H1 (cell line): ENCODE measurements around the gene PINK1. TPM values are rescaled to one million over a fixed set of nuclear protein-coding genes. Genes with fewer than 3 reads are reported as not detected.

Experiments used
- CTCF ChIA-PET: fragments of 300-600 bp; sonication (Branson Sonifier 250); formaldehyde crosslinking; loops from one replicate; lab custom pipeline; 2021; ENCODE audit not compliant: partially characterized antibody; lab: Charles Lee
- POLR2A ChIA-PET: fragments of 300-600 bp; sonication (Branson Sonifier 250); formaldehyde crosslinking; loops from one replicate; lab custom pipeline; 2021; ENCODE audit warnings: inconsistent platforms; ENCODE audit not compliant: partially characterized antibody; lab: Charles Lee
- DNase-seq, 2 experiments: peaks; one replicate each; pipeline versions ENCODE4 v3.0.0 to v3.0.0-alpha.2; 2010 to 2022; ENCODE audit warnings: low spot score in 2 of 2, low read depth in 1 of 2, mixed read lengths in 1 of 2
- FAIRE-seq: peaks from 2 replicates; lab custom pipeline; 2011; peaks lifted over from hg19 to GRCh38; lab: Jason Lieb, UNC
- H2AFZ ChIP-seq: 2 replicates; pipeline ENCODE4 v1.8.1; 2012; ENCODE audit warnings: low read length, inconsistent platforms
- H2AK5ac ChIP-seq: 2 replicates; pipeline ENCODE4 v1.6.1; 2013; ENCODE audit warnings: low read depth, low read length
- H2BK120ac ChIP-seq: replicated peaks from 2 replicates; pipeline ENCODE3; 2013; ENCODE audit warnings: low read depth, low read length, inconsistent platforms
- H2BK12ac ChIP-seq: 2 replicates; pipeline ENCODE4 v1.6.1; 2013; ENCODE audit warnings: low read depth, low read length
- H2BK15ac ChIP-seq: 2 replicates; pipeline ENCODE4 v1.6.1; 2013; ENCODE audit warnings: low read length
- H2BK20ac ChIP-seq: 2 replicates; pipeline ENCODE4 v1.6.1; 2013; ENCODE audit warnings: low read length
- H2BK5ac ChIP-seq: 2 replicates; pipeline ENCODE4 v1.6.1; 2013; ENCODE audit warnings: low read depth, low read length
- H3K14ac ChIP-seq: 2 replicates; pipeline ENCODE4 v1.6.1; 2013; ENCODE audit warnings: inconsistent platforms; ENCODE audit not compliant: insufficient read length
- H3K18ac ChIP-seq: 2 replicates; pipeline ENCODE4 v1.6.1; 2013; ENCODE audit warnings: low read length; ENCODE audit errors: extremely low read depth
- H3K23ac ChIP-seq: 2 replicates; pipeline ENCODE4 v1.6.1; 2013; ENCODE audit warnings: inconsistent platforms; ENCODE audit not compliant: insufficient read length
- H3K23me2 ChIP-seq: 2 replicates; pipeline ENCODE4 v1.6.1; 2013; ENCODE audit warnings: low read depth, low read length
- H3K27ac ChIP-seq: 2 replicates; pipeline ENCODE4 v1.6.1; 2011; ENCODE audit warnings: low read depth, low read length, inconsistent platforms
- H3K27me3 ChIP-seq, 4 experiments: replicated peaks in 1 of 4; 1 replicate in 1 of 4; 2 replicates in 3 of 4; pipeline versions ENCODE4 v1.6.1 to v1.8.1; 2011 to 2013; ENCODE audit warnings: low read length in 3 of 4, mild to moderate bottlenecking in 3 of 4, inconsistent platforms in 2 of 4, mixed read lengths in 2 of 4, moderate library complexity in 1 of 4; ENCODE audit not compliant: control insufficient read depth in 3 of 4, insufficient read depth in 3 of 4; ENCODE audit errors: extremely low read depth in 1 of 4
- H3K36me3 ChIP-seq, 4 experiments: 2 replicates each; pipeline versions ENCODE4 v1.6.1 to v1.8.1; 2011 to 2013; ENCODE audit warnings: mild to moderate bottlenecking in 4 of 4, low read length in 3 of 4, moderate library complexity in 2 of 4, control low read depth in 1 of 4, inconsistent platforms in 1 of 4; ENCODE audit not compliant: insufficient read depth in 4 of 4, control insufficient read depth in 2 of 4
- H3K4ac ChIP-seq: replicated peaks from 2 replicates; pipeline ENCODE3; 2013; ENCODE audit warnings: low read length, low read depth, mixed read lengths, inconsistent platforms; ENCODE audit not compliant: insufficient read length
- H3K4me1 ChIP-seq, 4 experiments: replicated peaks in 1 of 4; 1 replicate in 1 of 4; 2 replicates in 3 of 4; pipeline versions ENCODE4 v1.6.1 to v1.8.1; 2011 to 2013; ENCODE audit warnings: low read length in 3 of 4, inconsistent platforms in 2 of 4, mixed read lengths in 1 of 4; ENCODE audit not compliant: insufficient read depth in 4 of 4, control insufficient read depth in 3 of 4
- H3K4me2 ChIP-seq, 2 experiments: 2 replicates each; pipeline versions ENCODE4 v1.6.1 to v1.8.1; 2011 to 2013; ENCODE audit warnings: low read depth in 2 of 2, low read length in 2 of 2, control low read depth in 1 of 2, inconsistent platforms in 1 of 2, mild to moderate bottlenecking in 1 of 2; ENCODE audit not compliant: insufficient read depth in 1 of 2
- H3K4me3 ChIP-seq, 4 experiments: fragments of 200-600, 300-600 bp in 1 of 4; sonication (generic), shearing (Covaris generic), sonication (Bioruptor Twin) in 1 of 4; 2 replicates each; pipeline versions ENCODE4 v1.5.1 to v1.8.1; 2011 to 2016; ENCODE audit warnings: low read length in 4 of 4, low read depth in 3 of 4, control low read depth in 2 of 4, inconsistent platforms in 2 of 4, mild to moderate bottlenecking in 2 of 4, mixed read lengths in 1 of 4, moderate library complexity in 1 of 4; ENCODE audit not compliant: insufficient read depth in 2 of 4; ENCODE audit errors: extremely low read depth in 1 of 4
- H3K56ac ChIP-seq: replicated peaks from 2 replicates; pipeline ENCODE3; 2013; ENCODE audit warnings: low read depth, mild to moderate bottlenecking, mixed read lengths, low read length, inconsistent platforms; ENCODE audit not compliant: insufficient read length
- H3K79me1 ChIP-seq: 2 replicates; pipeline ENCODE4 v1.6.1; 2013; ENCODE audit warnings: low read depth, low read length, control low read depth
- H3K79me2 ChIP-seq, 2 experiments: 2 replicates each; pipeline versions ENCODE4 v1.6.1 to v1.8.1; 2012 to 2013; ENCODE audit warnings: low read length in 2 of 2, mild to moderate bottlenecking in 2 of 2, inconsistent platforms in 1 of 2; ENCODE audit not compliant: insufficient read depth in 2 of 2, control insufficient read depth in 1 of 2
- H3K9ac ChIP-seq, 4 experiments: replicated peaks in 1 of 4; 1 replicate in 1 of 4; 2 replicates in 3 of 4; pipeline versions ENCODE4 v1.6.1 to v1.8.1; 2011 to 2013; ENCODE audit warnings: low read depth in 3 of 4, low read length in 3 of 4, control low read depth in 2 of 4, mild to moderate bottlenecking in 2 of 4, moderate library complexity in 2 of 4, inconsistent platforms in 1 of 4; ENCODE audit errors: extremely low read depth in 1 of 4
- H3K9me3 ChIP-seq, 2 experiments: 2 replicates each; pipeline versions ENCODE4 v1.6.1 to v1.8.1; 2012 to 2013; ENCODE audit warnings: mild to moderate bottlenecking in 2 of 2, moderate library complexity in 2 of 2, control low read depth in 1 of 2, inconsistent platforms in 1 of 2, low read depth in 1 of 2, low read length in 1 of 2, mixed read lengths in 1 of 2; ENCODE audit not compliant: insufficient read depth in 2 of 2
- H4K20me1 ChIP-seq, 2 experiments: replicated peaks in 1 of 2; 2 replicates each; pipeline versions ENCODE3 to v1.8.1; 2011 to 2013; ENCODE audit warnings: inconsistent platforms in 2 of 2, low read length in 2 of 2, mild to moderate bottlenecking in 1 of 2; ENCODE audit not compliant: insufficient read depth in 2 of 2, control insufficient read depth in 1 of 2
- H4K5ac ChIP-seq: 2 replicates; pipeline ENCODE4 v1.6.1; 2013; ENCODE audit warnings: low read length, low read depth, mixed read lengths, inconsistent platforms; ENCODE audit not compliant: insufficient read length
- H4K8ac ChIP-seq: 2 replicates; pipeline ENCODE4 v1.8.0; 2013; ENCODE audit warnings: mild to moderate bottlenecking, moderate library complexity, low read length, inconsistent platforms; ENCODE audit not compliant: insufficient read depth; ENCODE audit errors: extremely low read depth
- H4K91ac ChIP-seq: replicated peaks from 2 replicates; pipeline ENCODE3; 2013; ENCODE audit warnings: low read length, mixed read lengths, inconsistent platforms; ENCODE audit not compliant: insufficient read length
- CREB1 ChIP-seq: IDR thresholded peaks from 2 replicates; pipeline ENCODE4 v1.6.1; 2012; ENCODE audit warnings: inconsistent platforms
- EP300 ChIP-seq, 2 experiments: IDR thresholded peaks; 1 replicate in 1 of 2; 2 replicates in 1 of 2; pipeline ENCODE4 v1.6.1; 2011 to 2012; ENCODE audit warnings: low read depth in 2 of 2, low read length in 2 of 2, mild to moderate bottlenecking in 2 of 2, borderline replicate concordance in 1 of 2, inconsistent platforms in 1 of 2, moderate library complexity in 1 of 2
- GTF2F1 ChIP-seq: IDR thresholded peaks from 2 replicates; pipeline ENCODE4 v1.6.1; 2012; ENCODE audit warnings: low read depth, low read length, improper control_type of control experiment, borderline replicate concordance
- HDAC2 ChIP-seq, 2 experiments: fragments of 300-600 bp in 1 of 2; sonication (generic) in 1 of 2; IDR thresholded peaks; 2 replicates each; pipeline ENCODE4 v1.6.1; 2011 to 2012; ENCODE audit warnings: low read depth in 2 of 2, low read length in 2 of 2, mild to moderate bottlenecking in 2 of 2, moderate library complexity in 2 of 2, borderline replicate concordance in 1 of 2, inconsistent platforms in 1 of 2
- KDM5A ChIP-seq: fragments of 200-600 bp; IDR thresholded peaks from 2 replicates; pipeline ENCODE4 v1.7.1; 2012; ENCODE audit warnings: mild to moderate bottlenecking, low read length, inconsistent platforms, mixed read lengths
- MAFK ChIP-seq: IDR thresholded peaks from 2 replicates; pipeline ENCODE4 v1.6.1; 2012; ENCODE audit warnings: low read depth, mild to moderate bottlenecking, improper control_type of control experiment, low read length
- MAX ChIP-seq: IDR thresholded peaks from 2 replicates; pipeline ENCODE4 v1.6.1; 2012; ENCODE audit warnings: inconsistent platforms
- NRF1 ChIP-seq: IDR thresholded peaks from 2 replicates; pipeline ENCODE4 v1.6.1; 2011; ENCODE audit warnings: mild to moderate bottlenecking, low read depth, low read length, improper control_type of control experiment
- RAD21 ChIP-seq, 2 experiments: IDR thresholded peaks in 1 of 2; conservative IDR thresholded peaks in 1 of 2; 2 replicates each; pipeline ENCODE4 v1.6.1; 2011; ENCODE audit warnings: low read depth in 2 of 2, low read length in 2 of 2, improper control_type of control experiment in 1 of 2, inconsistent platforms in 1 of 2, mild to moderate bottlenecking in 1 of 2, moderate library complexity in 1 of 2
- SIN3A ChIP-seq, 2 experiments: IDR thresholded peaks in 1 of 2; conservative IDR thresholded peaks in 1 of 2; 2 replicates each; pipeline ENCODE4 v1.6.1; 2011 to 2012; ENCODE audit warnings: low read length in 2 of 2, improper control_type of control experiment in 1 of 2, low read depth in 1 of 2, mild to moderate bottlenecking in 1 of 2
- SIRT6 ChIP-seq: IDR thresholded peaks from one replicate; pipeline ENCODE4 v1.7.1; 2012; ENCODE audit warnings: low read length, inconsistent platforms
- SIX5 ChIP-seq: IDR thresholded peaks from 2 replicates; pipeline ENCODE4 v1.6.1; 2011; ENCODE audit warnings: mild to moderate bottlenecking, low read depth, low read length
- TAF7 ChIP-seq: optimal IDR thresholded peaks from 2 replicates; pipeline ENCODE3; 2011; ENCODE audit warnings: low read depth, mild to moderate bottlenecking, inconsistent platforms, low read length, moderate library complexity, borderline replicate concordance
- WGBS, 2 experiments: shearing (Covaris generic) in 1 of 2; methylation state at CpG; one replicate each; pipeline versions ENCODE4 v1.1.6 to v1.1.7; 2013 to 2015; ENCODE audit warnings: low lambda C conversion rate in 2 of 2, mixed read lengths in 2 of 2, inconsistent platforms in 1 of 2, low coverage in 1 of 2, missing lambda C conversion rate in 1 of 2; ENCODE audit not compliant: insufficient replicate concordance in 2 of 2, insufficient coverage in 1 of 2, insufficient read length in 1 of 2; ENCODE audit errors: extremely low coverage in 1 of 2, missing lambda C conversion rate in 1 of 2; 5-methylcytosine and 5-hydroxymethylcytosine counted together
- polyA plus RNA-seq, 7 experiments: library from polyadenylated mRNA; depleted of rRNA in 3 of 7; stranded (reverse) in 5 of 7; unstranded in 2 of 7; fragments of >200 nt in 5 of 7; fragments of 200-250 nt in 2 of 7; gene quantifications; 1 replicate in 5 of 7; 2 replicates in 1 of 7; 4 replicates in 1 of 7; pipeline versions ENCODE4 v1.2.1 to v1.2.3, GENCODE V29; 2011 to 2013; ENCODE audit warnings: missing spikeins in 2 of 7, mixed read lengths in 2 of 7
- total RNA-seq: library from RNA; stranded (reverse); fragmentation: NEBNext Ultra II Directional; extraction: Animal tissue kit (Norgen Biotek cat#: 25700); gene quantifications from 2 replicates; pipeline ENCODE4 v1.2.1, GENCODE V29; 2021

PINK1 gene
- total and polyA plus RNA-seq, 2 of the 8 experiments (the other 6 are each of a cell fraction or from before 2014, with no cell fraction given), result 16.1 to 19.3 TPM

GRCh38 chr1:20648438-20648837, 15.2 kb downstream of the PINK1 start:
- H4K5ac ChIP-seq, result no peak overlapping the region
- H2BK12ac ChIP-seq, result no peak overlapping the region
- no peak overlapping the region for H2AFZ ChIP-seq
- H3K4ac ChIP-seq, result no peak overlapping the region
- ChIA-PET POLR2A (interaction anchor here (2.6 kb wide), 1 partner anchor 13 kb away, joined by 7 read pairs; no protein-coding TSS in a partner anchor), CTCF (interaction anchor here (0.6 to 3.4 kb wide), 7 partner anchors 10 to 378 kb away, joined by 3 to 10 read pairs (median 3); no protein-coding TSS in a partner anchor)
- no peak overlapping the region for H3K4me3 ChIP-seq
- H2BK20ac ChIP-seq, result no peak overlapping the region
- H3K27me3 ChIP-seq, result no peaks in the 10 kb centered on the region
- no peak overlapping the region for H3K9ac ChIP-seq
- H2AK5ac ChIP-seq, result no peak overlapping the region
- H3K36me3 ChIP-seq, result peaks cover 12 to 42% (median 18%) of the 10 kb centered on the region in 4 experiments
- no peak overlapping the region for H2BK120ac ChIP-seq
- no peak overlapping the region for H3K14ac ChIP-seq
- H4K91ac ChIP-seq, result no peak overlapping the region
- DNase-seq (no peak), FAIRE-seq (no peak)
- no peaks in the 10 kb centered on the region for H3K9me3 ChIP-seq
- no peak overlapping the region for H3K56ac ChIP-seq
- no peaks in the 10 kb centered on the region for H3K4me1 ChIP-seq
- no peak overlapping the region for H3K27ac ChIP-seq
- no peaks in the 10 kb centered on the region for H3K79me2 ChIP-seq
- H3K23me2 ChIP-seq, result no peaks in the 10 kb centered on the region
- no peak overlapping the region; the same call in 1 of the 2 replicates for H4K8ac ChIP-seq
- no peak overlapping the region for H3K23ac ChIP-seq
- no peak overlapping the region for H2BK5ac ChIP-seq
- H2BK15ac ChIP-seq, result no peak overlapping the region
- no peak overlapping the region for H3K18ac ChIP-seq
- H3K79me1 ChIP-seq, result no peaks in the 10 kb centered on the region
- H3K4me2 ChIP-seq, result no peak overlapping the region
- peaks cover 3 to 9% of the 10 kb centered on the region in 2 experiments for H4K20me1 ChIP-seq
- WGBS, 2 experiments, result 87% methylated on average over 13 of the region's 13 CpGs; no CpG with 5 or more reads in 1 of the 2 experiments
- TF ChIP-seq NRF1, result no peak
- no peak for TF ChIP-seq RAD21 (IDR thresholded peaks at IDR 0.05 in 1 of 2, conservative IDR thresholded peaks at IDR 0.05 in 1 of 2; ENCODE audit: low read depth in 2 of 2, low read length in 2 of 2)
- TF ChIP-seq SIN3A (conservative IDR thresholded peaks at IDR 0.05 in 1 of 2, IDR thresholded peaks at IDR 0.05 in 1 of 2; ENCODE audit: low read depth in 1 of 2, low read length in 2 of 2), result no peak
- no peak for TF ChIP-seq SIX5
- TF ChIP-seq SIRT6, result no peak
- TF ChIP-seq GTF2F1, result no peak
- TF ChIP-seq MAFK, result no peak
- no peak for TF ChIP-seq EP300 (IDR thresholded peaks at IDR 0.05; ENCODE audit: borderline replicate concordance in 1 of 2, low read depth in 2 of 2, low read length in 2 of 2)
- TF ChIP-seq CREB1, result no peak
- TF ChIP-seq TAF7, result no peak
- no peak for TF ChIP-seq KDM5A
- TF ChIP-seq HDAC2 (IDR thresholded peaks at IDR 0.05; ENCODE audit: borderline replicate concordance in 1 of 2, low read depth in 2 of 2, low read length in 2 of 2), result no peak
- no peak for TF ChIP-seq MAX
